ENCODE results near the gene ARF6.

GRCh38 chr14:49865431-49865859, 27.4 kb upstream of the ARF6 start:
- TF ChIP-seq, protein P1, sequence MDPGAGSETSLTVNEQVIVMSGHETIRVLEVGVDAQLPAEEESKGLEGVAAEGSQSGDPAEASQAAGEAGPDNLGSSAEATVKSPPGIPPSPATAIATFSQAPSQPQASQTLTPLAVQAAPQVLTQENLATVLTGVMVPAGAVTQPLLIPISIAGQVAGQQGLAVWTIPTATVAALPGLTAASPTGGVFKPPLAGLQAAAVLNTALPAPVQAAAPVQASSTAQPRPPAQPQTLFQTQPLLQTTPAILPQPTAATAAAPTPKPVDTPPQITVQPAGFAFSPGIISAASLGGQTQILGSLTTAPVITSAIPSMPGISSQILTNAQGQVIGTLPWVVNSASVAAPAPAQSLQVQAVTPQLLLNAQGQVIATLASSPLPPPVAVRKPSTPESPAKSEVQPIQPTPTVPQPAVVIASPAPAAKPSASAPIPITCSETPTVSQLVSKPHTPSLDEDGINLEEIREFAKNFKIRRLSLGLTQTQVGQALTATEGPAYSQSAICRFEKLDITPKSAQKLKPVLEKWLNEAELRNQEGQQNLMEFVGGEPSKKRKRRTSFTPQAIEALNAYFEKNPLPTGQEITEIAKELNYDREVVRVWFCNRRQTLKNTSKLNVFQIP (CRISPR knock-in tag; IDR thresholded peaks at IDR 0.05; ENCODE audit: borderline replicate concordance, low read depth) = no peak
- TF ChIP-seq ZNF70 (CRISPR knock-in tag; IDR thresholded peaks at IDR 0.05) (no peak), TCF4 (CRISPR knock-in tag; IDR thresholded peaks at IDR 0.05; ENCODE audit: borderline replicate concordance) (no peak), BACH2 (CRISPR knock-in tag; IDR thresholded peaks at IDR 0.05; ENCODE audit: borderline replicate concordance) (no peak), ISL1 (CRISPR knock-in tag; IDR thresholded peaks at IDR 0.05) (no peak), TSHZ2 (CRISPR knock-in tag; IDR thresholded peaks at IDR 0.05) (no peak), ESRRG (CRISPR knock-in tag; IDR thresholded peaks at IDR 0.05) (no peak), ZFP30 (CRISPR knock-in tag; IDR thresholded peaks at IDR 0.05) (no peak), ZC3H10 (CRISPR knock-in tag; IDR thresholded peaks at IDR 0.05) (no peak), OSR1 (CRISPR knock-in tag; IDR thresholded peaks at IDR 0.05) (no peak), ARNTL (CRISPR knock-in tag; IDR thresholded peaks at IDR 0.05; ENCODE audit: borderline replicate concordance, low read depth) (no peak)
- TF ChIP-seq, protein P2, sequence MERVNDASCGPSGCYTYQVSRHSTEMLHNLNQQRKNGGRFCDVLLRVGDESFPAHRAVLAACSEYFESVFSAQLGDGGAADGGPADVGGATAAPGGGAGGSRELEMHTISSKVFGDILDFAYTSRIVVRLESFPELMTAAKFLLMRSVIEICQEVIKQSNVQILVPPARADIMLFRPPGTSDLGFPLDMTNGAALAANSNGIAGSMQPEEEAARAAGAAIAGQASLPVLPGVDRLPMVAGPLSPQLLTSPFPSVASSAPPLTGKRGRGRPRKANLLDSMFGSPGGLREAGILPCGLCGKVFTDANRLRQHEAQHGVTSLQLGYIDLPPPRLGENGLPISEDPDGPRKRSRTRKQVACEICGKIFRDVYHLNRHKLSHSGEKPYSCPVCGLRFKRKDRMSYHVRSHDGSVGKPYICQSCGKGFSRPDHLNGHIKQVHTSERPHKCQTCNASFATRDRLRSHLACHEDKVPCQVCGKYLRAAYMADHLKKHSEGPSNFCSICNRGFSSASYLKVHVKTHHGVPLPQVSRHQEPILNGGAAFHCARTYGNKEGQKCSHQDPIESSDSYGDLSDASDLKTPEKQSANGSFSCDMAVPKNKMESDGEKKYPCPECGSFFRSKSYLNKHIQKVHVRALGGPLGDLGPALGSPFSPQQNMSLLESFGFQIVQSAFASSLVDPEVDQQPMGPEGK (CRISPR knock-in tag; IDR thresholded peaks at IDR 0.05; ENCODE audit: borderline replicate concordance) = no peak
- TF ChIP-seq, protein P3, sequence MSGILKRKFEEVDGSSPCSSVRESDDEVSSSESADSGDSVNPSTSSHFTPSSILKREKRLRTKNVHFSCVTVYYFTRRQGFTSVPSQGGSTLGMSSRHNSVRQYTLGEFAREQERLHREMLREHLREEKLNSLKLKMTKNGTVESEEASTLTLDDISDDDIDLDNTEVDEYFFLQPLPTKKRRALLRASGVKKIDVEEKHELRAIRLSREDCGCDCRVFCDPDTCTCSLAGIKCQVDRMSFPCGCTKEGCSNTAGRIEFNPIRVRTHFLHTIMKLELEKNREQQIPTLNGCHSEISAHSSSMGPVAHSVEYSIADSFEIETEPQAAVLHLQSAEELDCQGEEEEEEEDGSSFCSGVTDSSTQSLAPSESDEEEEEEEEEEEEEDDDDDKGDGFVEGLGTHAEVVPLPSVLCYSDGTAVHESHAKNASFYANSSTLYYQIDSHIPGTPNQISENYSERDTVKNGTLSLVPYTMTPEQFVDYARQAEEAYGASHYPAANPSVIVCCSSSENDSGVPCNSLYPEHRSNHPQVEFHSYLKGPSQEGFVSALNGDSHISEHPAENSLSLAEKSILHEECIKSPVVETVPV (CRISPR knock-in tag; IDR thresholded peaks at IDR 0.05) = no peak
